T follicular helper cell (primary cell): Measurements from ENCODE around the gene RHAG.
"Not testable (repeated sequence)": the region's sequence is repeated elsewhere in the genome, so short reads cannot be mapped to it uniquely, and the experiment has no call there.

Source experiments
- DNase-seq: peaks from one replicate; pipeline ENCODE4 v3.0.0-alpha.2; 2020; ENCODE audit warnings: low read depth

RHAG gene

DNA sequence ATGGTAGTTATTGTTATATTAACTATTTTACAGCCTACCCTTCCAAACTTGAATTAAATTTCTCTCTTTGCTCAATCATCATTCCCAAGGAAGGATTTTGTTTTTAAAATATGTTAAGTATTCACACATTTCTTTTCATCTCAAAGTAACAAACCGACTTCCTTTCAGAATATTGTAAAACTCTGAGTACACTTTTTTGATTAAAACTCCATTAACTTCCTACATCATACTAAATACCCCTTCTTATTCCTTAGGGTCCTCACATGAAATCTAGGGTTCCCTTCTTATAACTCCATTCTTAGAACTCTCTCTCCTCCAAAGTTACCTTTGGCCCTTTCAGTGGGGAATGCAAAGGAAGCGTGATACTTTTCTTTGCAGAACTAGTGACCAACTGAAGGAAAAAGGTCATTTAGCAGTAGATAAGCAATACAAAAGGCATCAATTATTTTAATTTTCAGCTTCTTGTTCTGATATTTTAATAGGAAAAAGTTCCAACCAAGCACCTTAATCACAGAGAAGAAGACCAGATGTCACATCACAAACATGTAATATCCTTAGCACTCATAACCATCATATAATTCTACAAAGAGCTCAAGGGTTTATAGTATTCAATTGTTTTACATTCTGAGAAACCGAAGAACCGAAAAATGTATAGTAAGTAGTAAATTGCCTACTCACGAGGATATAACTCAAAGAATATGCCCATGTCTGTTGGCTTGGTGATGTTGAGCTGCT is 494 bp downstream of the RHAG start:
- no peak for DNase-seq

GRCh38 chr6:49635480-49635879 is 1.2 kb downstream of the RHAG start:
- DNase-seq = no peak

DNA sequence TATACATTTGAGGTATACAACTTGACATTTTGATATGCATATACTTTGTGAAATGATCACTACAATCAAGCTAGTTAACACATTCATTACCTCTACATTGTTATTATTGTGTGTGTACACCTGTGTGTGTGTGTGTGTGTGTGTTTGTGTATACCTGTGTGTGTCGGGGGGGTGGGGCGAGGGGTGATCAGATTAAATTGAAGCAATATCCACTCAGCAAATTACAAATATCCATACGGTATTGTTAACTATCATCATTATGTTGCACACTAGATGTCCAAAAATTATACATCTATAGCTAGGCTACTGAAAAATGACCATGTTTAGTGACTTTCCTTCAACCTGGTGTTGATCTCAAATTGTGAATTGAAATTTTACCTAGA is 1.8 kb downstream of the RHAG start:
- DNase-seq = no peak

DNA sequence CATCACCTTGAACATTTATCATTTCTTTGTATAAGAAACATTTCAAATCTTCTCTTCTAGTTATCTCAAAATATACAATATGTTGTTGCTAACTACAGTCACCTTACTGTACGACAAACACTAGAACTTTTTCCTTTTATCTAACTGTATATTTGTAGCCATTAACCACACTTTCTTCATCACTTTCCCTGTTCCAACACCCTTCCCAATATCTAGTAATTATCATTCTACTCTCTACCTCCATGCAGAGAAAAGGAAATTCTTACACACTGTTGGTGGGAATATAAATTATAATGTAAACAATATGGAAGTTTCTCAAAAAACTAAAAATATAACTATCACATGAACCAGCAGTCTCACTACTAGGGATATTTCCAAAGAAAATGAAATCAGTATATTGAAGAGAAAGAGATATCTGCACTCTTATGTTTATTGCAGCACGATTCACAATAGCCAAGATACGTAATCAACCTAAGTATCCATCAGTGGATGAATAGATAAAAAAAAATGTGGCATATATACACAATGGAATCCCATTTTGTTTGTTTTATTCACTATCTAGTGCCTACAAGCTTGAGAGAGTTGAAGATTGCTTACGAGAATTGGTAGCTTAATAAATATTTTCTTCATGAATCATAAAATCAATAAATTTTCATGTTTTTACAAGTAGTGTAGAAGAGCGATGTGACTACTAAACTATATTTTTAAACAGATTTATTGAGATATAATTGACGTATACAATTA is 2.4 kb downstream of the RHAG start:
- no peak for DNase-seq

- no peak for DNase-seq
Measured at GRCh38 chr6:49633541-49633940, 3.1 kb downstream of the RHAG start.

- DNase-seq = no peak
Measured at GRCh38 chr6:49632727-49633126, 3.9 kb downstream of the RHAG start.

DNA sequence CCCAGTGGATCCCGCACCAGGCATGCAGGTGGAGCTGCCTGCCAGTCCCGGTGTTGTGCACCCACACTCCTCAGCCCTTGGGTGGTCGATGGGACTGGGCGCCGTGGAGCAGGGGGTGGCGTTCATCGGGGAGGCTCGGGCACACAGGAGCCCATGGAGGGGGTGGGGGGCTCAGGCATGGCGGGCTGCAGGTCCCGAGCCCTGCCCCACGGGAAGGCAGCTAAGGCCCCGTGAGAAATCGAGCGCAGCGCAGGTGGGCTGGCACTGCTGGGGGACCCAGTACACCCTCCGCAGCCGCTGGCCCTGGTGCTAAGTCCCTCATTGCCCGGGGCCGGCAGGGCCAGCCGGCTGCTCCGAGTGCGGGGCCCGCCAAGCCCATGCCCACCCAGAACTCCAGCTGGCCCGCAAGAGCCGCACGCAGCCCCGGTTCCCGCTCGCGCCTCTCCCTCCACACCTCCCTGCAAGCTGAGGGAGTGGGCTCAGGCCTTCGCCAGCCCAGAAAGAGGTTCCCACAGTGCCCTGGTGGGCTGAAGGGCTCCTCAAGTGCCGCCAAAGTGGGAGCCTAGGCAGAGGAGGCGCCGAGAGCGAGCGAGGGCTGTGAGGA is 7.1 kb downstream of the RHAG start:
- not testable (repeated sequence) for DNase-seq

DNA sequence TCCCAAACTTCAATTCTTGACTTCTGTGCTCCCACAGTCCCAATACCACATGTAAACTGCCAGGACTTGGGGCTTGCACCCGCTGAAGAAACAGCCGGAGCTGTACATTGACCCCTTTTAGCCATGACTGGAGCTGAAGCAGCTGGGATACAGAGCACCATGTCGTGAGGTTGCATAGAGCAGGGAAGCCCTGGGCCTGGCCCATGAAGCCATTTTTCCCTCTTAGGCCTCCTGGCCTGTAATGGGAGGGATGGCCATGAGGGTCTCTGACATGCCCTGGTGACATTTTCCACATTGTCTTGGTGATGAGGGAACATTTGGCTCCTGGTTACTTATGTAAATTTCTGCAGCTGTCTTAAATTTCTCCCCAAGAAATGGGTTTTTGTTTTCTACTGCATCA is 9.8 kb downstream of the RHAG start:
- DNase-seq = no peak

- no peak for DNase-seq
Measured at GRCh38 chr6:49618257-49618656, 18.4 kb downstream of the RHAG start.

- not testable (repeated sequence) for DNase-seq
Measured at GRCh38 chr6:49614144-49614543, 22.5 kb downstream of the RHAG start.

- DNase-seq = no peak
Measured at GRCh38 chr6:49609285-49609684, 27.4 kb downstream of the RHAG start.

- DNase-seq = not testable (repeated sequence)
Measured at GRCh38 chr6:49608275-49608674, 28.4 kb downstream of the RHAG start.

DNA sequence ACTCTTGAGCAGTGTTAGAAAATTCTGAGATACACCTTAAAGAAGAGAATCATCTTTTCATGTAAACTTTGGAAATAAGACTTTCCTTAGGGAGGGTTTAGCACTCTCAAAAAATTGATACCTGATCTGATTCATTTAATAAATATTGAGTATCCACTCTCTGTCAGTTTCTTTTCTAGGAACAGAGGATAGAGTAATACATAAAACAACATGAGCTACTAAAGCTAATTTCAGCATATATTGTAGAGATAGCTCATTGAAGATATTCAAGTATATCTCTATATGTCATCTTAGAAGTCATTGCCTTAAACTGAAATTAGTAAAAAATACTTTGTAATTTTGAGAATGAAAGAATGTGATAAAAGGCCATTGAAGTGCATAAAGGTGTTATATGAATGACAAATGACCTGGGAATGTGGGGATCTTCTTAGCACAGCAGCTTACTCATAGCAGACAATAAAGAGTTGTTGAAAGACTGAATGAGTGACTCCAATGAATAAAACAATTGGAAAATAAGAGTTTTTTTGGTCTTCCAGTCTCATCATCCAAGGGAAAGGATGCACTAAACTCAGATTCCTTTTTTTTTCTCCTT is 29.2 kb downstream of the RHAG start:
- DNase-seq = no peak

GRCh38 chr6:49606721-49607390 is 29.8 kb downstream of the RHAG start:
- no peak for DNase-seq

- DNase-seq = not testable (repeated sequence)
Measured at GRCh38 chr6:49604080-49604479, 32.6 kb downstream of the RHAG start.

- DNase-seq = not testable (repeated sequence)
Measured at GRCh38 chr6:49587262-49587661, 49.4 kb downstream of the RHAG start.

DNA sequence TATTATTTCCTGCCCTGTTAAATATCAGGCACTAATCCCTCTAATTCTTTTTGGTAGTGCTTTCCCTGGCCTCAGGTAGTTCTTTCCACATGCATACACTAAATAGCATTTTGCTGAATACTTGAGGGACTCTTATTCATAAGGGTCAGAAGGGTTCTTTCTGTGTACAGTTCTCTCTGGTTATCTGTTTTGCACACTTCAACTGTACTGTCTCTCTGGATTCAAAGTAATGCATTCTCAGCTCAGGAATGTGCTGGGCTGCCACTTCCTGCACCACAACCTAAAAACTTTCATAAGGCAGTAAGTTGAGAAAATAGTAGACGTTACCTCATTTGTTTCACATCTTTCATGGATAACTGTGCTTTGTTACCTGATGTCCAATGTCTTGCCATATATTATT is 54.1 kb downstream of the RHAG start:
- no peak for DNase-seq

DNA sequence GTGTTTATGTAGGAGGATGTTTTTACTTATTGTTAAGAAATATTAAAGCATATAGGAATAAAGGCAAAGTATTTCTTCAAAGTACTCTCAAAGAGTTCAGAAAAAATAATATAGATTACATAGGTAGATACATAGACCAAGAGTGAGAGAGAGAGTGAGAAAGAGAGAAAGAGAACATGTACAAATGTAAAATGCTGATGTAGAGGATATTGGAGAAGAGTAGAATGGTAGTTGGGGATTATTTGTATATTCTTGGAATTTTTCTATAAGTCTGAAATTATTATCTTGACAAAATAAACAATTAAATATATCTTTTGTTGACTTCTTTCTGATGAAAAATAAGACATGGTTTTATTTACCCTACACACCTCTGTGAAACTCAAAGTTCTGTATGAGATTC is 57.0 kb downstream of the RHAG start:
- no peak for DNase-seq

- no peak for DNase-seq
Measured at GRCh38 chr6:49576618-49577017, 60.0 kb downstream of the RHAG start.

GRCh38 chr6:49570474-49571079 is 66.1 kb downstream of the RHAG start:
- DNase-seq = no peak

- no peak for DNase-seq
Measured at GRCh38 chr6:49565855-49566254, 70.8 kb downstream of the RHAG start.

- DNase-seq = no peak
Measured at GRCh38 chr6:49565261-49565660, 71.4 kb downstream of the RHAG start.
